Prostate gland (tissue), 2 donors: ENCODE measurements around the gene GBGT1. TPM values are rescaled to one million over a fixed set of nuclear protein-coding genes. Genes with fewer than 3 reads are reported as not detected.

Experiments
- DNase-seq: peaks from one replicate; pipeline ENCODE4 v3.0.0-alpha.2; 2019; ENCODE audit warnings: low spot score
- H3K27ac ChIP-seq, 2 donors: fragments of 200-600 bp; sonication (generic); 2 replicates each; pipeline ENCODE4 v1.5.1; 2017 to 2019
- H3K27me3 ChIP-seq: fragments of 200-600 bp; sonication (generic); replicated peaks from 2 replicates; pipeline ENCODE4 v1.5.1; 2019; ENCODE audit not compliant: insufficient read depth
- H3K36me3 ChIP-seq, 2 donors: fragments of 200-600 bp; sonication (generic); 1 replicate in 1 of 2; 2 replicates in 1 of 2; pipeline versions ENCODE4 v1.5.1 to v1.8.1; 2017 to 2019
- H3K4me1 ChIP-seq: fragments of 200-600 bp; sonication (generic); replicated peaks from 2 replicates; pipeline ENCODE4 v1.5.1; 2019
- H3K4me3 ChIP-seq, 2 donors: fragments of 200-600 bp; sonication (generic); 2 replicates each; pipeline ENCODE4 v1.5.1; 2017 to 2019
- H3K9me3 ChIP-seq: fragments of 200-600 bp; sonication (generic); 2 replicates; pipeline ENCODE4 v1.5.1; 2017
- CTCF ChIP-seq, 4 experiments: fragments of 200-600 bp in 2 of 4; fragments of 450-650 bp in 2 of 4; sonication (generic) in 2 of 4; IDR thresholded peaks; 1 replicate in 3 of 4; 2 replicates in 1 of 4; pipeline ENCODE4 v1.5.1; 2016 to 2019; ENCODE audit warnings: antibody characterized with exemption in 4 of 4, mild to moderate bottlenecking in 2 of 4, moderate library complexity in 2 of 4
- POLR2A ChIP-seq: fragments of 450-650 bp; IDR thresholded peaks from one replicate; pipeline ENCODE4 v1.6.1; 2016; ENCODE audit warnings: antibody characterized with exemption, mild to moderate bottlenecking
- POLR2AphosphoS5 ChIP-seq: sonication (generic); formaldehyde crosslinking; IDR thresholded peaks from one replicate; pipeline ENCODE4 v1.6.1; 2017; ENCODE audit warnings: antibody characterized with exemption
- WGBS: methylation state at CpG from one replicate; pipeline ENCODE4 v1.1.5; 2018; 5-methylcytosine and 5-hydroxymethylcytosine counted together
- intact Hi-C: fragments of 100-400 bp; cut with DNase I; formaldehyde crosslinking; loops from one replicate; pipeline ENCODE4 v1.14.2; 2022
- total RNA-seq, 2 donors: library from RNA; depleted of rRNA; stranded (reverse); fragments of >200 nt; gene quantifications; one replicate each; pipeline ENCODE4 v1.1.0, GENCODE V29; 2016

GBGT1 gene
- total RNA-seq, 2 donors from 2014 or later: 10.7 to 14.0 TPM

- H3K4me3 ChIP-seq: no peak overlapping the region
- 51% methylated on average over 7 of the region's 7 CpGs for WGBS
- H3K36me3 ChIP-seq: peaks cover 10 to 11% of the 10 kb centered on the region in 2 donors
- no peaks in the 10 kb centered on the region for H3K9me3 ChIP-seq
- no peak overlapping the region for H3K27ac ChIP-seq
- peaks cover 28% of the 10 kb centered on the region for H3K4me1 ChIP-seq
- no peaks in the 10 kb centered on the region for H3K27me3 ChIP-seq
- TF ChIP-seq CTCF (IDR thresholded peaks at IDR 0.05): no peak
- no peak for TF ChIP-seq POLR2AphosphoS5
- TF ChIP-seq POLR2A: no peak
- intact Hi-C loops: no loop called here
- no peak for DNase-seq
Measured at GRCh38 chr9:133112663-133113026, 51.1 kb downstream of the GBGT1 start.

GRCh38 chr9:133111808-133112662 is 51.7 kb downstream of the GBGT1 start:
- no peak overlapping the region for H3K27ac ChIP-seq
- peaks cover 16 to 17% of the 10 kb centered on the region in 2 donors for H3K36me3 ChIP-seq
- intact Hi-C loops: no loop called here
- H3K4me3 ChIP-seq: no peak overlapping the region
- H3K27me3 ChIP-seq: no peaks in the 10 kb centered on the region
- TF ChIP-seq POLR2AphosphoS5 (no peak), POLR2A (no peak), CTCF (IDR thresholded peaks at IDR 0.05) (no peak)
- H3K4me1 ChIP-seq: peaks cover 23% of the 10 kb centered on the region
- no peaks in the 10 kb centered on the region for H3K9me3 ChIP-seq
- no peak for DNase-seq
- WGBS: 90% methylated on average over 26 of the region's 30 CpGs

GRCh38 chr9:133109931-133110650 is 53.6 kb downstream of the GBGT1 start:
- Histone ChIP-seq H3K4me1 (peaks cover 19% of the 10 kb centered on the region), H3K9me3 (no peaks in the 10 kb centered on the region), H3K27me3 (no peaks in the 10 kb centered on the region), H3K4me3 (no peak overlapping the region), H3K36me3 (peaks cover 17 to 29% of the 10 kb centered on the region in 2 donors), H3K27ac (no peak overlapping the region)
- intact Hi-C loops: no loop called here
- TF ChIP-seq CTCF (IDR thresholded peaks at IDR 0.05): no peak
- TF ChIP-seq POLR2AphosphoS5: no peak
- no peak for TF ChIP-seq POLR2A
- no peak for DNase-seq
- 94% methylated on average over 18 of the region's 18 CpGs for WGBS

- H3K27me3 ChIP-seq: no peaks in the 10 kb centered on the region
- no peak for DNase-seq
- intact Hi-C loops: no loop called here
- H3K36me3 ChIP-seq: peaks cover 17 to 29% of the 10 kb centered on the region in 2 donors
- TF ChIP-seq POLR2AphosphoS5 (no peak), CTCF (IDR thresholded peaks at IDR 0.05) (no peak), POLR2A (no peak)
- WGBS: 93% methylated on average over 19 of the region's 19 CpGs
- no peaks in the 10 kb centered on the region for H3K9me3 ChIP-seq
- H3K4me1 ChIP-seq: peaks cover 9% of the 10 kb centered on the region
- no peak overlapping the region for H3K4me3 ChIP-seq
- H3K27ac ChIP-seq: no peak overlapping the region
Measured at GRCh38 chr9:133108794-133109641, 54.7 kb downstream of the GBGT1 start.
